Hematopoietic multipotent progenitor cell treated with erythropoietin and hydrocortisone succinate and interleukin-3 and kit ligand, for 15 days (in vitro differentiated cells): ENCODE results near the gene GPR78.
"Not testable (repeated sequence)": the region's sequence is repeated elsewhere in the genome, so short reads cannot be mapped to it uniquely, and the experiment has no call there.

Experiments used
- DNase-seq: peaks from one replicate; pipeline ENCODE4 v3.0.0-alpha.2; 2015; ENCODE audit warnings: low spot score

The GPR78 gene

GRCh38 chr4:8616831-8617230 lies 36.6 kb downstream of the GPR78 start:
- DNase-seq: no peak

DNA sequence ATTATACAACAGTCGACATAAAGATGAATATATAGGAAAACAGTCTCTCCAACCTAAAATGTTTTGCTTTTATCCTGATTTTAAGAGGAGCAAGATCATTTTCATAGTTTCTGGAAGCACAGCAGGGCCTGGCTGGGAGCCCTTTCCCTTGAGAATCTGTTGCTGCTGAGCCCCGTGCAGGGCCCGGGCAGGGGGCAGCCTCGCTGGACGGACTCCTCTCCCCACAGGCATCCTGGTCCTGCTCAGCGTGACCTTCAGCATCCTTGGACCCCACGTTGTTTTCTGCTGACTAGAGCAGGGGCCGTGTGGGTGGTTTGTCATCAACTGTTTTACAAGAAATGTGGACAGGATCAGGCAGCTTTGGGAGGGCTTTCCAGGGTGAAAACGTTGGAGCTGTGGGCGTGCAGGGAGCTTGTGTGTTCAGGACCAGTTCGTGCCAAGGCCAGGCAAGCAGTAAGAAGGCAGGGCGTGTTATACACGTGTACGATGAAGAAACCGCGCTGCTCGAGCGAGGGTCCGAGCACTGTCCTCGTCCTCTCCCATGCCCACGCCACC lies 37.4 kb downstream of the GPR78 start:
- DNase-seq: no peak

DNA sequence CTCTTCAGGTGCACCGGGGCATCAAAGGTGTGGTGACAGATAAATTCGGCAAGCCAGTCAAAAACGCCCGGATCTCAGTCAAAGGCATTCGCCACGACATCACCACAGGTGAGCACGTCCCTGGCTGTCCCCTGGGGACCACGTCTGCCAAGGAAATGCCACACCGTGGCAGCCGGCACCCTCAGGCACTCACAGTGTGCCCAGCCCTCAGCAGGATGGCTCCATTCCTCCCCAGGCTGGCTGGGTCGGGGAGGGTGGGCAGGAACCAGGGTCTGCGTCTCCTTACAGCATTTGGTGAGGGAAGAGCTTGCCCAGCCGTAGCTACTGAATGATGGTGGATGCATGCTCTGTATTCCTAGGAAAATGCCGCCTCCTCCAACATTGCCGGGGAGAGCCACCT lies 38.2 kb downstream of the GPR78 start:
- DNase-seq: no peak

- DNase-seq: no peak
Measured at GRCh38 chr4:8618961-8619720, 38.9 kb downstream of the GPR78 start.

DNA sequence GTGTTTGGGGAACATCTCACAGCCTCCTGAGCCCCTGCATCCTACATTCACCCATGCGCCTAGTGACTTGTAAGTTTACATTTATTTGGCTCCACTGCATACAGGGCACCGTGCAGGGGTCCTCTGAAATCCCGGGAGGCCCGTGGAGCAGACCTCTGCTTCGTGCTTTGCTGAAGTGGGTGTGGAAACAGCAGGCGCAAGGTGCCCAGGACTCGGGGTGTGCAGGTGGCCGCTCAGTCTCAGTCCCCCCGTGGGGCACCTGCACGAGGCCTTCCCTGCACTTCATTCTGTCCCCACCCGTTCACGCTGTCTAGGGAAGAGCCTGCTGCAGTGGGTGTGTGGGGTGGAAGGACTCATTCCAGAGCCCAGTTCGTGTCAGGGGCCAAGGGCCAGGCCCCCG lies 40.9 kb downstream of the GPR78 start:
- not testable (repeated sequence) for DNase-seq

GRCh38 chr4:8624601-8625272 lies 44.5 kb downstream of the GPR78 start:
- not testable (repeated sequence) for DNase-seq

DNA sequence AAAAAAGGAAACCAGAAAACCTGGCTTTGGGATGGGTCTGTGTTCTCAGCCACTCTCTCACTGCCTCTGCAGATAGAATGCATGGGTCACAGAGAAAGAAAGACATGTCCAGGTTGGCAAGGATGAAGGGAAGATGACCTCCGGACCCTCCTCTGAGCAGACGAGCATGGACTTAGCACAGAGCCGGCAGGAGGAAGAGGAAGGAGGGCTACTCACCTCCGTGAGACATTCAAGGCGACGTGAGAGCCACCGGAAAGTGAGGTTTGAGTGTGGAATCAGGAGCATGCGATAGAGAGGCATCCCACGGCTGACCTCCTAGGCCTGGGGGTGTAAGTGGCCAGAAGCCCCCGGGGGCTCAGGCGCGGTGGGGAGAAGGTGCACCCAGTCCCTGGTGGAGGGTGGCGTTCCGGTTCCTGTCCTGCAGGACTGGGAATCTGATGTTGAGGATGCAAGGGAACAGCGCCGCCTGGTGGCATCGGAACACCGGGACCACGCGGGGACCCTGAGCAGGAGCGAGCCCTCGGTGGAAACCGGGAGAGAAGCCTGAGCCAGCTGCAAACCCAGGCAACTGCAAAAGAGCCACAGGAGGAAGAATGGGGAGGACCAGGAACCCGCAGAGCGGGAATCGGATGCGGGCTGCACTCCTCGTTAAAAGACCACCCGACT lies 50.2 kb downstream of the GPR78 start:
- DNase-seq: not testable (repeated sequence)

GRCh38 chr4:8631896-8632295 lies 51.7 kb downstream of the GPR78 start:
- not testable (repeated sequence) for DNase-seq

GRCh38 chr4:8634773-8635172 lies 54.6 kb downstream of the GPR78 start:
- not testable (repeated sequence) for DNase-seq

- DNase-seq: not testable (repeated sequence)
Measured at GRCh38 chr4:8635897-8636554, 55.8 kb downstream of the GPR78 start.
